IPS-18a (cell line): ENCODE results near the gene AGPAT1.
A peak's percentile ranks its signal among the peaks of the same experiment; 100 is the strongest.

Source experiments
- H3K27ac ChIP-seq: one replicate; pipeline ENCODE4 v1.5.1; 2013; ENCODE audit warnings: low read length
- H3K27me3 ChIP-seq: one replicate; pipeline ENCODE4 v1.6.1; 2013; ENCODE audit warnings: mild to moderate bottlenecking, low read length; ENCODE audit not compliant: control insufficient read depth, insufficient read depth
- H3K36me3 ChIP-seq: one replicate; pipeline ENCODE4 v1.6.1; 2013; ENCODE audit warnings: low read depth, low read length; ENCODE audit not compliant: control insufficient read depth
- H3K4me1 ChIP-seq: one replicate; pipeline ENCODE4 v1.6.1; 2013; ENCODE audit warnings: low read depth, low read length; ENCODE audit not compliant: control insufficient read depth
- H3K4me3 ChIP-seq: one replicate; pipeline ENCODE4 v1.5.1; 2013; ENCODE audit warnings: low read length
- H3K9ac ChIP-seq: one replicate; pipeline ENCODE4 v1.6.1; 2013; ENCODE audit warnings: mild to moderate bottlenecking, low read length, moderate library complexity
- H3K9me3 ChIP-seq: one replicate; pipeline ENCODE4 v1.6.1; 2013; ENCODE audit warnings: low read depth, low read length; ENCODE audit not compliant: control insufficient read depth

Gene AGPAT1

GRCh38 chr6:32129297-32130088 is 46.4 kb downstream of the AGPAT1 start:
- H3K9me3 ChIP-seq: no peaks in the 10 kb centered on the region
- H3K9ac ChIP-seq: peak overlapping the region; percentile 61
- H3K27ac ChIP-seq: peak overlapping the region; percentile 8
- H3K27me3 ChIP-seq: peaks cover 5% of the 10 kb centered on the region
- peak overlapping the region; percentile 79 for H3K4me3 ChIP-seq
- peaks cover 7% of the 10 kb centered on the region for H3K4me1 ChIP-seq
- peaks cover 6% of the 10 kb centered on the region for H3K36me3 ChIP-seq

- peaks cover under 1% of the 10 kb centered on the region for H3K27me3 ChIP-seq
- H3K4me3 ChIP-seq: peak overlapping the region; percentile 79
- H3K4me1 ChIP-seq: peaks cover 7% of the 10 kb centered on the region
- H3K27ac ChIP-seq: no peak overlapping the region
- H3K9me3 ChIP-seq: no peaks in the 10 kb centered on the region
- H3K9ac ChIP-seq: no peak overlapping the region
- H3K36me3 ChIP-seq: peaks cover 6% of the 10 kb centered on the region
Measured at GRCh38 chr6:32128751-32129296, 47.1 kb downstream of the AGPAT1 start.

- Histone ChIP-seq H3K27ac (peak within 1 kb of the TSS; percentile 85), H3K4me1 (peaks cover 7% of the 10 kb centered on the region), H3K4me3 (peak within 1 kb of the TSS; percentile 90), H3K9ac (peak within 1 kb of the TSS; percentile 84), H3K27me3 (no peaks in the 10 kb centered on the region), H3K9me3 (no peaks in the 10 kb centered on the region), H3K36me3 (peaks cover 11% of the 10 kb centered on the region)
Measured at GRCh38 chr6:32127717-32128592, 47.9 kb downstream of the AGPAT1 start, which contains the start of gene ATF6B. ATF6B (minus strand) TSS chr6:32128246; CDS start chr6:32128207, 39 bp downstream.

- peaks cover 11% of the 10 kb centered on the region for H3K36me3 ChIP-seq
- H3K9me3 ChIP-seq: no peaks in the 10 kb centered on the region
- no peaks in the 10 kb centered on the region for H3K27me3 ChIP-seq
- H3K4me3 ChIP-seq: peak overlapping the region; percentile 90
- peak overlapping the region; percentile 39 for H3K27ac ChIP-seq
- H3K9ac ChIP-seq: peak overlapping the region; percentile 84
- peaks cover 7% of the 10 kb centered on the region for H3K4me1 ChIP-seq
Measured at GRCh38 chr6:32127409-32127716, 48.5 kb downstream of the AGPAT1 start.

- H3K4me1 ChIP-seq: peaks cover 7% of the 10 kb centered on the region
- no peaks in the 10 kb centered on the region for H3K27me3 ChIP-seq
- H3K9me3 ChIP-seq: no peaks in the 10 kb centered on the region
- no peak overlapping the region for H3K27ac ChIP-seq
- H3K9ac ChIP-seq: peak overlapping the region; percentile 84
- peaks cover 14% of the 10 kb centered on the region for H3K36me3 ChIP-seq
- peak overlapping the region; percentile 90 for H3K4me3 ChIP-seq
Measured at GRCh38 chr6:32126880-32127279, 49.0 kb downstream of the AGPAT1 start.

- Histone ChIP-seq H3K4me3 (no peak overlapping the region), H3K4me1 (no peaks in the 10 kb centered on the region), H3K36me3 (peaks cover 32% of the 10 kb centered on the region), H3K27me3 (no peaks in the 10 kb centered on the region), H3K27ac (no peak overlapping the region), H3K9me3 (no peaks in the 10 kb centered on the region), H3K9ac (no peak overlapping the region)
Measured at GRCh38 chr6:32123681-32124080, 52.2 kb downstream of the AGPAT1 start.

GRCh38 chr6:32120573-32121059 is 55.3 kb downstream of the AGPAT1 start:
- H3K27ac ChIP-seq: no peak overlapping the region
- H3K9ac ChIP-seq: no peak overlapping the region
- H3K36me3 ChIP-seq: peaks cover 44% of the 10 kb centered on the region

GRCh38 chr6:32118782-32119628 is 56.9 kb downstream of the AGPAT1 start:
- no peak overlapping the region for H3K27ac ChIP-seq
- H3K27me3 ChIP-seq: no peaks in the 10 kb centered on the region
- H3K4me3 ChIP-seq: no peak overlapping the region
- no peak overlapping the region for H3K9ac ChIP-seq
- H3K36me3 ChIP-seq: peaks cover 44% of the 10 kb centered on the region
- no peaks in the 10 kb centered on the region for H3K9me3 ChIP-seq
- no peaks in the 10 kb centered on the region for H3K4me1 ChIP-seq

More at GRCh38 chr6:32120573-32121059, 55.3 kb downstream of the AGPAT1 start:
- H3K4me1 ChIP-seq: no peaks in the 10 kb centered on the region
- no peak overlapping the region for H3K4me3 ChIP-seq
- H3K9me3 ChIP-seq: no peaks in the 10 kb centered on the region
- no peaks in the 10 kb centered on the region for H3K27me3 ChIP-seq
